ENCODE results near the gene COL5A2. TPM values are rescaled to one million over a fixed set of nuclear protein-coding genes. Genes with fewer than 3 reads are reported as not detected.

The COL5A2 gene
- polyA plus RNA-seq, 1 donor from 2014 or later = 3.6 TPM

DNA sequence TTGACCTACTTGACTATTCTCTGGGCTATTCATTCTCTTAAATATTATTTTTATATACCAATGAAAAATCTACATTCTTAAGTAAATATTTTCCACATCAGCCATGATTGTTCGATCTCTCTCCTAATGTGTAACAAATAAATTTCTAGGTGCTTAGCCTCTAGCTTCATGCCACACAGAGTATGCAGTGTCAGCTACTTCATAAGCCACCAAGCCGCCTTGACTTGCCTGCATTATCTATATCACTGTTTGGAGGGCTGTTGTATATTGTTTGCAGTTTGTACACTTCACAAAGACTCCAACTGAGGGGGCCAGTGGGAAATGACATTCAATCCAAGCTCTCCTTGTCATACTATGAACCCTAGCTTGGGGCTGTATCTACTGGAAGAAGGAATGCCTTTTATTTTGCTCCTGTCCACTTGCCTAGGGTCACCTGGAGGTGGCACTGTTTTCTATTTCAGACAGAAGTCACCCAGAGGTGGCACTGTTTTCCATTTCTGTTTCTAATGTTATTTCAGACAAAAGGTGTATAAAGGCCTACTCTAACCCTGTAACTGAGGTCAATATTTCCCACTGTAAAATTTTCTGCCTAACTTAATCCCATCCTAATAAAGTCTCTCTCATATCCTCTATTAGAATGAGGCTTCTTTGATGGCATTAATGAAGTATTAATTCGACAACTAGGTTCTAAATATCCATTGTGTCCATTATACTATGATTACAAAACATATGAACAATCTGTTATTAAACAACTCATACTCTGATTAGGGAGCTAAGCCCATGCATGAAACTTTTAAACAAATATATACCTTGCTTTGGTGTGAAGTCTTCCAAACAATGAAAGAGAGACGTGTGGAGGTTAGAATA is 36.4 kb downstream of the COL5A2 start:
- Histone ChIP-seq H3F3A (ENCODE audit: insufficient read depth, low read length, poor library complexity, severe bottlenecking) (no peaks in the 10 kb centered on the region), H4K20me1 (ENCODE audit: insufficient read depth) (no peaks in the 10 kb centered on the region), H3K27me3 (ENCODE audit: insufficient read depth, low read depth, low read length) (no peaks in the 10 kb centered on the region), H3K9me2 (ENCODE audit: insufficient read depth, low read length) (peaks cover 3% of the 10 kb centered on the region), H3K36me3 (ENCODE audit: insufficient read depth, low read length) (no peaks in the 10 kb centered on the region), H3K79me2 (replicated peaks; ENCODE audit: insufficient read depth, low read length) (no peaks in the 10 kb centered on the region), H3K9me3 (ENCODE audit: low read length) (no peaks in the 10 kb centered on the region), H3K27ac (ENCODE audit: low read length) (no peak overlapping the region), H3K4me2 (ENCODE audit: low read length) (no peak overlapping the region), H3K9ac (ENCODE audit: low read length) (no peak overlapping the region), H3K4me3 (ENCODE audit: low read length) (no peak overlapping the region), H2AFZ (ENCODE audit: low read depth, low read length) (no peak overlapping the region)
- TF ChIP-seq MXI1 (conservative IDR thresholded peaks at IDR 0.05; ENCODE audit: poor library complexity, severe bottlenecking) = no peak
- TF ChIP-seq TAF1 (IDR thresholded peaks at IDR 0.05; ENCODE audit: low read depth) = no peak
- no peak for TF ChIP-seq EZH2 (IDR thresholded peaks at IDR 0.05; ENCODE audit: borderline replicate concordance, insufficient read depth, low read length, poor library complexity, severe bottlenecking)
- TF ChIP-seq, protein P1, sequence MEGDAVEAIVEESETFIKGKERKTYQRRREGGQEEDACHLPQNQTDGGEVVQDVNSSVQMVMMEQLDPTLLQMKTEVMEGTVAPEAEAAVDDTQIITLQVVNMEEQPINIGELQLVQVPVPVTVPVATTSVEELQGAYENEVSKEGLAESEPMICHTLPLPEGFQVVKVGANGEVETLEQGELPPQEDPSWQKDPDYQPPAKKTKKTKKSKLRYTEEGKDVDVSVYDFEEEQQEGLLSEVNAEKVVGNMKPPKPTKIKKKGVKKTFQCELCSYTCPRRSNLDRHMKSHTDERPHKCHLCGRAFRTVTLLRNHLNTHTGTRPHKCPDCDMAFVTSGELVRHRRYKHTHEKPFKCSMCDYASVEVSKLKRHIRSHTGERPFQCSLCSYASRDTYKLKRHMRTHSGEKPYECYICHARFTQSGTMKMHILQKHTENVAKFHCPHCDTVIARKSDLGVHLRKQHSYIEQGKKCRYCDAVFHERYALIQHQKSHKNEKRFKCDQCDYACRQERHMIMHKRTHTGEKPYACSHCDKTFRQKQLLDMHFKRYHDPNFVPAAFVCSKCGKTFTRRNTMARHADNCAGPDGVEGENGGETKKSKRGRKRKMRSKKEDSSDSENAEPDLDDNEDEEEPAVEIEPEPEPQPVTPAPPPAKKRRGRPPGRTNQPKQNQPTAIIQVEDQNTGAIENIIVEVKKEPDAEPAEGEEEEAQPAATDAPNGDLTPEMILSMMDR (IDR thresholded peaks at IDR 0.05; ENCODE audit: poor library complexity, severe bottlenecking) = no peak
- no peak for TF ChIP-seq EP300 (conservative IDR thresholded peaks at IDR 0.05; ENCODE audit: poor library complexity, severe bottlenecking)
- no peak for TF ChIP-seq RAD21 (conservative IDR thresholded peaks at IDR 0.05)
- TF ChIP-seq, protein P2, sequence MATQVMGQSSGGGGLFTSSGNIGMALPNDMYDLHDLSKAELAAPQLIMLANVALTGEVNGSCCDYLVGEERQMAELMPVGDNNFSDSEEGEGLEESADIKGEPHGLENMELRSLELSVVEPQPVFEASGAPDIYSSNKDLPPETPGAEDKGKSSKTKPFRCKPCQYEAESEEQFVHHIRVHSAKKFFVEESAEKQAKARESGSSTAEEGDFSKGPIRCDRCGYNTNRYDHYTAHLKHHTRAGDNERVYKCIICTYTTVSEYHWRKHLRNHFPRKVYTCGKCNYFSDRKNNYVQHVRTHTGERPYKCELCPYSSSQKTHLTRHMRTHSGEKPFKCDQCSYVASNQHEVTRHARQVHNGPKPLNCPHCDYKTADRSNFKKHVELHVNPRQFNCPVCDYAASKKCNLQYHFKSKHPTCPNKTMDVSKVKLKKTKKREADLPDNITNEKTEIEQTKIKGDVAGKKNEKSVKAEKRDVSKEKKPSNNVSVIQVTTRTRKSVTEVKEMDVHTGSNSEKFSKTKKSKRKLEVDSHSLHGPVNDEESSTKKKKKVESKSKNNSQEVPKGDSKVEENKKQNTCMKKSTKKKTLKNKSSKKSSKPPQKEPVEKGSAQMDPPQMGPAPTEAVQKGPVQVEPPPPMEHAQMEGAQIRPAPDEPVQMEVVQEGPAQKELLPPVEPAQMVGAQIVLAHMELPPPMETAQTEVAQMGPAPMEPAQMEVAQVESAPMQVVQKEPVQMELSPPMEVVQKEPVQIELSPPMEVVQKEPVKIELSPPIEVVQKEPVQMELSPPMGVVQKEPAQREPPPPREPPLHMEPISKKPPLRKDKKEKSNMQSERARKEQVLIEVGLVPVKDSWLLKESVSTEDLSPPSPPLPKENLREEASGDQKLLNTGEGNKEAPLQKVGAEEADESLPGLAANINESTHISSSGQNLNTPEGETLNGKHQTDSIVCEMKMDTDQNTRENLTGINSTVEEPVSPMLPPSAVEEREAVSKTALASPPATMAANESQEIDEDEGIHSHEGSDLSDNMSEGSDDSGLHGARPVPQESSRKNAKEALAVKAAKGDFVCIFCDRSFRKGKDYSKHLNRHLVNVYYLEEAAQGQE (IDR thresholded peaks at IDR 0.05; ENCODE audit: borderline replicate concordance) = no peak
- no peak for TF ChIP-seq SMC3 (conservative IDR thresholded peaks at IDR 0.05; ENCODE audit: poor library complexity)
- TF ChIP-seq POLR2AphosphoS5 (IDR thresholded peaks at IDR 0.05) = no peak

DNA sequence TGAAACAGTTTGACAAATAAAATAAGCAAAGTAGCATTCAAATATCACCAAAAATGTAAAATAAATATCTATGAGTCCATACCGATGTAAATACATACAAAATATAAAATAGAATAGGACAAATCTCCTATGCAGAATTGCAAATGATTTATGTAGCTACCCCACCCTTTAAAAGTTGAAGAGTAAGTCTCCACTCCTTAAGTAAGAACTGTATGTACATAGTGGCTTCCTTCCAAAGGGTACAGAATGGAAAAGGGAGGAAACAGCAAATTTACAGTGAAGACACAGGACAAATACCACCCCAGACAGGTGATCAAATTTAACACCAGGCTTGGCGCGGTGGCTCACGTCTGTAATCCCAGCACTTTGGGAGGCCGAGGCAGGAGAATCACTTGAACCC is 40.8 kb downstream of the COL5A2 start:
- Histone ChIP-seq H3K4me2 (ENCODE audit: low read length) (no peak overlapping the region), H3K36me3 (ENCODE audit: insufficient read depth, low read length) (no peaks in the 10 kb centered on the region), H3K79me2 (replicated peaks; ENCODE audit: insufficient read depth, low read length) (no peaks in the 10 kb centered on the region), H3K9ac (ENCODE audit: low read length) (no peak overlapping the region), H3K9me3 (ENCODE audit: low read length) (no peaks in the 10 kb centered on the region), H3K27ac (ENCODE audit: low read length) (no peak overlapping the region), H2AFZ (ENCODE audit: low read depth, low read length) (no peak overlapping the region), H4K20me1 (ENCODE audit: insufficient read depth) (no peaks in the 10 kb centered on the region), H3K4me3 (ENCODE audit: low read length) (no peak overlapping the region), H3F3A (ENCODE audit: insufficient read depth, low read length, poor library complexity, severe bottlenecking) (no peaks in the 10 kb centered on the region), H3K27me3 (ENCODE audit: insufficient read depth, low read depth, low read length) (no peaks in the 10 kb centered on the region), H3K9me2 (ENCODE audit: insufficient read depth, low read length) (peaks cover 3% of the 10 kb centered on the region)
- TF ChIP-seq POLR2AphosphoS5 (IDR thresholded peaks at IDR 0.05) = no peak
- TF ChIP-seq, protein P2 (IDR thresholded peaks at IDR 0.05; ENCODE audit: borderline replicate concordance) = no peak
- TF ChIP-seq TAF1 (IDR thresholded peaks at IDR 0.05; ENCODE audit: low read depth) = no peak
- no peak for TF ChIP-seq SMC3 (conservative IDR thresholded peaks at IDR 0.05; ENCODE audit: poor library complexity)
- no peak for TF ChIP-seq EZH2 (IDR thresholded peaks at IDR 0.05; ENCODE audit: borderline replicate concordance, insufficient read depth, low read length, poor library complexity, severe bottlenecking)
- TF ChIP-seq, protein P1 (IDR thresholded peaks at IDR 0.05; ENCODE audit: poor library complexity, severe bottlenecking) = no peak
- no peak for TF ChIP-seq MXI1 (conservative IDR thresholded peaks at IDR 0.05; ENCODE audit: poor library complexity, severe bottlenecking)
- no peak for TF ChIP-seq EP300 (conservative IDR thresholded peaks at IDR 0.05; ENCODE audit: poor library complexity, severe bottlenecking)
- TF ChIP-seq RAD21 (conservative IDR thresholded peaks at IDR 0.05) = no peak
